CD14-positive monocyte (primary cell): ENCODE data around the gene MAP2. TPM values are rescaled to one million over a fixed set of nuclear protein-coding genes. Genes with fewer than 3 reads are reported as not detected.

Experiments used
- DNase-seq, 3 donors: peaks; one replicate each; pipeline ENCODE4 v3.0.0-alpha.2; 2011 to 2022
- H2AFZ ChIP-seq: 2 replicates; pipeline ENCODE4 v1.6.0; 2012; ENCODE audit warnings: mild to moderate bottlenecking, low read depth, low read length, inconsistent platforms; ENCODE audit not compliant: insufficient read depth, poor library complexity, severe bottlenecking
- H3K27ac ChIP-seq, 2 donors: 1 replicate in 1 of 2; 2 replicates in 1 of 2; pipeline ENCODE4 v1.5.1; 2012 to 2013; ENCODE audit warnings: low read length in 2 of 2, control low read depth in 1 of 2, inconsistent platforms in 1 of 2, low read depth in 1 of 2, mild to moderate bottlenecking in 1 of 2
- H3K27me3 ChIP-seq, 2 donors: one replicate each; pipeline versions ENCODE4 v1.6.0 to v1.6.1; 2011 to 2013; ENCODE audit warnings: low read length in 2 of 2; ENCODE audit not compliant: control insufficient read depth in 2 of 2, insufficient read depth in 2 of 2
- H3K36me3 ChIP-seq, 2 donors: replicated peaks in 1 of 2; 1 replicate in 1 of 2; 2 replicates in 1 of 2; pipeline versions ENCODE4 v1.5.1 to v1.6.1; 2012 to 2013; ENCODE audit warnings: low read length in 2 of 2, control low read depth in 1 of 2, inconsistent platforms in 1 of 2, mild to moderate bottlenecking in 1 of 2; ENCODE audit not compliant: insufficient read depth in 2 of 2, control insufficient read depth in 1 of 2
- H3K4me1 ChIP-seq, 2 donors: 1 replicate in 1 of 2; 2 replicates in 1 of 2; pipeline versions ENCODE4 v1.5.1 to v1.6.1; 2012 to 2013; ENCODE audit warnings: low read length in 2 of 2, control low read depth in 1 of 2, inconsistent platforms in 1 of 2, mild to moderate bottlenecking in 1 of 2, moderate library complexity in 1 of 2; ENCODE audit not compliant: insufficient read depth in 2 of 2, control insufficient read depth in 1 of 2
- H3K4me2 ChIP-seq: replicated peaks from 2 replicates; pipeline ENCODE3; 2012; ENCODE audit warnings: low read length, moderate library complexity, mild to moderate bottlenecking; ENCODE audit not compliant: poor library complexity, severe bottlenecking; ENCODE audit errors: extremely low read depth
- H3K4me3 ChIP-seq, 3 experiments: fragments of 200-600 bp in 1 of 3; sonication (generic) in 1 of 3; replicated peaks in 1 of 3; 1 replicate in 2 of 3; 2 replicates in 1 of 3; pipeline ENCODE4 v1.5.1; 2011 to 2013; ENCODE audit warnings: low read length in 3 of 3, mild to moderate bottlenecking in 3 of 3, control low read depth in 2 of 3, low read depth in 2 of 3, inconsistent platforms in 1 of 3, moderate library complexity in 1 of 3
- H3K79me2 ChIP-seq: 2 replicates; pipeline ENCODE4 v1.6.0; 2012; ENCODE audit warnings: mild to moderate bottlenecking, control low read depth, inconsistent platforms, low read length, moderate library complexity; ENCODE audit not compliant: insufficient read depth
- H3K9ac ChIP-seq: 2 replicates; pipeline ENCODE4 v1.6.0; 2017; ENCODE audit warnings: low read length, mild to moderate bottlenecking; ENCODE audit not compliant: insufficient read depth, poor library complexity, severe bottlenecking
- H3K9me3 ChIP-seq, 2 donors: replicated peaks in 1 of 2; 1 replicate in 1 of 2; 2 replicates in 1 of 2; pipeline versions ENCODE4 v1.5.1 to v1.6.1; 2012 to 2013; ENCODE audit warnings: low read length in 2 of 2, control low read depth in 1 of 2; ENCODE audit not compliant: control insufficient read depth in 1 of 2, insufficient read depth in 1 of 2
- H4K20me1 ChIP-seq: 2 replicates; pipeline ENCODE4 v1.6.0; 2012; ENCODE audit warnings: mild to moderate bottlenecking, low read length, control low read depth, moderate library complexity; ENCODE audit not compliant: insufficient read depth
- H3K27ac Mint-ChIP-seq, 7 donors: one replicate each; pipeline ENCODE4 v1.8.0; 2020; ENCODE audit warnings: mild to moderate bottlenecking in 7 of 7, mixed read lengths in 7 of 7, moderate library complexity in 6 of 7, inconsistent platforms in 2 of 7
- H3K27me3 Mint-ChIP-seq, 3 donors: one replicate each; pipeline ENCODE4 v1.8.0; 2021 to 2022; ENCODE audit warnings: low read depth in 3 of 3, mild to moderate bottlenecking in 3 of 3, mixed read lengths in 3 of 3, moderate library complexity in 3 of 3, inconsistent platforms in 1 of 3
- H3K36me3 Mint-ChIP-seq, 2 donors: one replicate each; pipeline ENCODE4 v1.8.0; 2020; ENCODE audit warnings: mixed read lengths in 2 of 2, inconsistent platforms in 1 of 2, mild to moderate bottlenecking in 1 of 2
- H3K4me1 Mint-ChIP-seq: one replicate; pipeline ENCODE4 v1.8.0; 2020; ENCODE audit warnings: mild to moderate bottlenecking, mixed read lengths
- H3K4me3 Mint-ChIP-seq, 2 donors: one replicate each; pipeline ENCODE4 v1.8.0; 2020; ENCODE audit warnings: mild to moderate bottlenecking in 2 of 2, mixed read lengths in 2 of 2, moderate library complexity in 1 of 2
- H3K9me3 Mint-ChIP-seq, 7 donors: one replicate each; pipeline ENCODE4 v1.8.0; 2020 to 2022; ENCODE audit warnings: mixed read lengths in 7 of 7, mild to moderate bottlenecking in 6 of 7, moderate library complexity in 6 of 7, inconsistent platforms in 2 of 7
- WGBS: methylation state at CpG from one replicate; pipeline ENCODE4 v1.1.5; 2013; ENCODE audit warnings: missing lambda C conversion rate; ENCODE audit not compliant: insufficient coverage; 5-methylcytosine and 5-hydroxymethylcytosine counted together
- intact Hi-C, 2 donors: fragments of 100-400 bp; cut with micrococcal nuclease; formaldehyde crosslinking; loops; one replicate each; pipeline versions ENCODE4 v1.15.0 to v1.15.1; 2023
- polyA plus RNA-seq, 3 donors: library from polyadenylated mRNA; depleted of rRNA in 1 of 3; unstranded in 2 of 3; stranded (reverse) in 1 of 3; fragments of 300-500 nt in 2 of 3; fragments of >200 nt in 1 of 3; fragmentation: Illumina TruSeq in 2 of 3; gene quantifications; 1 replicate in 2 of 3; 2 replicates in 1 of 3; pipeline ENCODE4 v1.2.3, GENCODE V29; 2012 to 2021
- TF ChIP-seq, protein P1 (sequence below): fragments of 200-600 bp; IDR thresholded peaks from one replicate; pipeline ENCODE4 v1.8.0; 2022; ENCODE audit warnings: antibody characterized with exemption, mild to moderate bottlenecking

MAP2 gene
- polyA plus RNA-seq, 3 donors: not detected

DNA sequence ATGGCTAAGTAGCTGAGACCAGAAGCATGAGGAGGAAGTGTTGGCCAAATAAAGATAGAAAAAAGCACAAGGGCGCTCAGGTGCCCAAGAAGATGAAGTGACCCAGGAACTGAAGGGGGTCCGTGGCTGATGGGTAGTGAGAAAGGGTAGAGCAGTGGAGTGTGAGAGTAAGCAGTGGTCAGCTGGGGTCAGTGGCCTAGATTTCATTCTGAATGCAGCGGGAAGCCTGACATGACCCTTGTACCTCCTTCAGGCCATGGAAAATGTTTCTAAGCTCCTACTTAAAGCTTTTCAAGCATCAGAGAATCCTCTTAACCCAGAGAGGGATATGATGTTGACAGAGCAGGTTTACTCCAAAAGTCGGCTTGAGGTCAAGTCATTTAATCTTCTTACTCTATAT is 258.8 kb downstream of the MAP2 start:
- intact Hi-C loops: no loop called here
- no peak overlapping the region for H3K4me3 Mint-ChIP-seq

DNA sequence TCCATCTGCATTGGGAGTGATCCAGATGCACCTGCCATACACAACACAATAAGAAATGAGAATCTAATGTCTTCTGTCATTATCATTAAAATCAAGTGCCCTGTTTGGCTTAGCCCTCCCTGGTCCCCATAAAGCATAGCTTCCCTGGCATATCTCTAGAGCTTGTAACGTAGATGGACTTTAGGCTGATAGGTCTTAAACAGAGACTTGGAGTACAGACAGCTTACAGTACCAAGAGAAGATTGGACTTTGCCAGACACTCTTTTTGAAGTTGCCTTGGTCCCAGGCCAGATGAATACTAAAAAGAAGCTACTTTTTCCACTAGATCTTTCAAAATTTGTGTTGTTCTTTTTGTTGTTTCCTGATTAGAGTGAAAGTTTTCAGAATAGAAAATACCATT is 261.5 kb downstream of the MAP2 start:
- 50% methylated on average over 1 of the region's 1 CpG for WGBS
- no peaks in the 10 kb centered on the region for H3K36me3 Mint-ChIP-seq
- no peak for DNase-seq
- peaks cover 0 to 2% (median 0%) of the 10 kb centered on the region in 7 donors for H3K9me3 Mint-ChIP-seq
- Histone ChIP-seq H3K79me2 (no peaks in the 10 kb centered on the region), H3K4me1 (no peaks in the 10 kb centered on the region), H4K20me1 (no peaks in the 10 kb centered on the region), H3K4me2 (no peak overlapping the region), H3K9me3 (no peaks in the 10 kb centered on the region), H3K27ac (no peak overlapping the region), H3K27me3 (no peaks in the 10 kb centered on the region), H3K4me3 (no peak overlapping the region), H2AFZ (no peak overlapping the region), H3K36me3 (no peaks in the 10 kb centered on the region), H3K9ac (no peak overlapping the region)
- H3K27ac Mint-ChIP-seq: no peak overlapping the region
- peaks cover 1 to 3% (median 3%) of the 10 kb centered on the region in 3 donors for H3K27me3 Mint-ChIP-seq
- TF ChIP-seq, protein P1, sequence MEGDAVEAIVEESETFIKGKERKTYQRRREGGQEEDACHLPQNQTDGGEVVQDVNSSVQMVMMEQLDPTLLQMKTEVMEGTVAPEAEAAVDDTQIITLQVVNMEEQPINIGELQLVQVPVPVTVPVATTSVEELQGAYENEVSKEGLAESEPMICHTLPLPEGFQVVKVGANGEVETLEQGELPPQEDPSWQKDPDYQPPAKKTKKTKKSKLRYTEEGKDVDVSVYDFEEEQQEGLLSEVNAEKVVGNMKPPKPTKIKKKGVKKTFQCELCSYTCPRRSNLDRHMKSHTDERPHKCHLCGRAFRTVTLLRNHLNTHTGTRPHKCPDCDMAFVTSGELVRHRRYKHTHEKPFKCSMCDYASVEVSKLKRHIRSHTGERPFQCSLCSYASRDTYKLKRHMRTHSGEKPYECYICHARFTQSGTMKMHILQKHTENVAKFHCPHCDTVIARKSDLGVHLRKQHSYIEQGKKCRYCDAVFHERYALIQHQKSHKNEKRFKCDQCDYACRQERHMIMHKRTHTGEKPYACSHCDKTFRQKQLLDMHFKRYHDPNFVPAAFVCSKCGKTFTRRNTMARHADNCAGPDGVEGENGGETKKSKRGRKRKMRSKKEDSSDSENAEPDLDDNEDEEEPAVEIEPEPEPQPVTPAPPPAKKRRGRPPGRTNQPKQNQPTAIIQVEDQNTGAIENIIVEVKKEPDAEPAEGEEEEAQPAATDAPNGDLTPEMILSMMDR: no peak
- no peak overlapping the region for H3K4me3 Mint-ChIP-seq
- no peaks in the 10 kb centered on the region for H3K4me1 Mint-ChIP-seq
- intact Hi-C loops: no loop called here

More for the DNA sequence above, 258.8 kb downstream of the MAP2 start:
- Histone ChIP-seq H3K4me3 (no peak overlapping the region), H3K4me2 (no peak overlapping the region), H3K27ac (no peak overlapping the region), H3K9ac (no peak overlapping the region), H3K9me3 (no peaks in the 10 kb centered on the region), H3K36me3 (no peaks in the 10 kb centered on the region), H4K20me1 (no peaks in the 10 kb centered on the region), H3K79me2 (no peaks in the 10 kb centered on the region), H3K27me3 (no peaks in the 10 kb centered on the region), H2AFZ (no peak overlapping the region), H3K4me1 (no peaks in the 10 kb centered on the region)
- H3K4me1 Mint-ChIP-seq: no peaks in the 10 kb centered on the region
- peaks cover 0 to 3% (median 1%) of the 10 kb centered on the region in 3 donors for H3K27me3 Mint-ChIP-seq
- H3K36me3 Mint-ChIP-seq: no peaks in the 10 kb centered on the region
- TF ChIP-seq, protein P1: no peak
- peaks cover 0 to 2% (median 0%) of the 10 kb centered on the region in 7 donors for H3K9me3 Mint-ChIP-seq
- H3K27ac Mint-ChIP-seq: no peak overlapping the region
- DNase-seq: no peak
- WGBS: 92% methylated on average over 2 of the region's 4 CpGs
